Measurements from ENCODE around the gene SPSB3. TPM values are rescaled to one million over a fixed set of nuclear protein-coding genes. Genes with fewer than 3 reads are reported as not detected.

The SPSB3 gene
- total and polyA plus RNA-seq, 2 experiments from 2014 or later = 96.4 to 101 TPM

GRCh38 chr16:1731073-1731472 is 51.3 kb downstream of the SPSB3 start:
- no peak for DNase-seq (ENCODE audit: low read depth in 1 of 2, low spot score in 1 of 2)
- H3K4me3 ChIP-seq = no peak overlapping the region
- H3K9me3 ChIP-seq (ENCODE audit: low read depth) = no peaks in the 10 kb centered on the region
- no peak overlapping the region for H3K27ac ChIP-seq
- no peaks in the 10 kb centered on the region for H3K27me3 ChIP-seq
- H3K4me1 ChIP-seq (ENCODE audit: low read depth) = no peaks in the 10 kb centered on the region
- TF ChIP-seq CTCF (IDR thresholded peaks at IDR 0.05; ENCODE audit: low read depth, low read length) = no peak
- peaks cover 17% of the 10 kb centered on the region for H3K36me3 ChIP-seq

GRCh38 chr16:1729445-1729844 is 52.9 kb downstream of the SPSB3 start:
- no peak for DNase-seq (ENCODE audit: low read depth in 1 of 2, low spot score in 1 of 2)
- Histone ChIP-seq H3K4me1 (ENCODE audit: low read depth) (no peaks in the 10 kb centered on the region), H3K27me3 (no peaks in the 10 kb centered on the region), H3K4me3 (no peak overlapping the region), H3K36me3 (peaks cover 15% of the 10 kb centered on the region), H3K9me3 (ENCODE audit: low read depth) (no peaks in the 10 kb centered on the region), H3K27ac (no peak overlapping the region)
- TF ChIP-seq CTCF (IDR thresholded peaks at IDR 0.05; ENCODE audit: low read depth, low read length) = no peak

GRCh38 chr16:1729026-1729425 is 53.3 kb downstream of the SPSB3 start:
- TF ChIP-seq CTCF (IDR thresholded peaks at IDR 0.05; ENCODE audit: low read depth, low read length) = no peak
- H3K4me3 ChIP-seq = no peak overlapping the region
- H3K27ac ChIP-seq = no peak overlapping the region
- no peaks in the 10 kb centered on the region for H3K9me3 ChIP-seq (ENCODE audit: low read depth)
- H3K27me3 ChIP-seq = no peaks in the 10 kb centered on the region
- peaks cover 13% of the 10 kb centered on the region for H3K36me3 ChIP-seq
- no peak for DNase-seq (ENCODE audit: low read depth in 1 of 2, low spot score in 1 of 2)
- H3K4me1 ChIP-seq (ENCODE audit: low read depth) = no peaks in the 10 kb centered on the region

GRCh38 chr16:1727651-1728624 is 54.4 kb downstream of the SPSB3 start:
- Histone ChIP-seq H3K9me3 (ENCODE audit: low read depth) (no peaks in the 10 kb centered on the region), H3K36me3 (peaks cover 10% of the 10 kb centered on the region), H3K4me3 (no peak overlapping the region), H3K27me3 (no peaks in the 10 kb centered on the region), H3K27ac (no peak overlapping the region), H3K4me1 (ENCODE audit: low read depth) (no peaks in the 10 kb centered on the region)
- DNase-seq (ENCODE audit: low read depth in 1 of 2, low spot score in 1 of 2) = no peak
- TF ChIP-seq CTCF (IDR thresholded peaks at IDR 0.05; ENCODE audit: low read depth, low read length) = no peak

Other genes starting within 250 kb of the SPSB3 start
- 0.39 and 0.83 TPM in 2 replicates for gene TMEM204, start 248.9 kb downstream of the SPSB3 start, total RNA-seq
- gene TMEM204, start 248.9 kb downstream of the SPSB3 start, polyA plus RNA-seq = 0.44 and 1.6 TPM in 2 replicates
- 40.4 and 48.9 TPM in 2 replicates for gene IFT140, start 170.5 kb downstream of the SPSB3 start, total RNA-seq
- 23.8 and 31.9 TPM in 2 replicates for gene IFT140, start 170.5 kb downstream of the SPSB3 start, polyA plus RNA-seq
- 13.1 and 15.3 TPM in 2 replicates for gene CRAMP1, start 170.2 kb downstream of the SPSB3 start, total RNA-seq
- 7.7 and 10.3 TPM in 2 replicates for gene CRAMP1, start 170.2 kb downstream of the SPSB3 start, polyA plus RNA-seq
- gene JPT2, start 104.3 kb downstream of the SPSB3 start, total RNA-seq = 34.5 and 45.1 TPM in 2 replicates
- 10.0 and 10.6 TPM in 2 replicates for gene JPT2, start 104.3 kb downstream of the SPSB3 start, polyA plus RNA-seq
- 109 and 127 TPM in 2 replicates for gene MAPK8IP3, start 76.4 kb downstream of the SPSB3 start, total RNA-seq
- 57.1 and 75.2 TPM in 2 replicates for gene MAPK8IP3, start 76.4 kb downstream of the SPSB3 start, polyA plus RNA-seq
- 72.2 and 106 TPM in 2 replicates for gene NME3, start 11.0 kb downstream of the SPSB3 start, total RNA-seq
- 76.9 and 112 TPM in 2 replicates for gene NME3, start 11.0 kb downstream of the SPSB3 start, polyA plus RNA-seq
- gene EME2, start 9.8 kb downstream of the SPSB3 start, total RNA-seq = 19.3 and 42.7 TPM in 2 replicates
- gene EME2, start 9.8 kb downstream of the SPSB3 start, polyA plus RNA-seq = 13.2 and 18.7 TPM in 2 replicates
- 188 and 195 TPM in 2 replicates for gene MRPS34, start 9.4 kb downstream of the SPSB3 start, total RNA-seq
- gene MRPS34, start 9.4 kb downstream of the SPSB3 start, polyA plus RNA-seq = 164 and 172 TPM in 2 replicates
- 151 and 166 TPM in 2 replicates for gene NUBP2, start 389 bp upstream of the SPSB3 start, total RNA-seq
- 121 and 138 TPM in 2 replicates for gene NUBP2, start 389 bp upstream of the SPSB3 start, polyA plus RNA-seq
- gene IGFALS, start 11.1 kb upstream of the SPSB3 start, total RNA-seq = 1.2 and 2.1 TPM in 2 replicates
- 1.3 TPM in 1 of 2 replicates, not detected in the other for gene IGFALS, start 11.1 kb upstream of the SPSB3 start, polyA plus RNA-seq
- gene HAGH, start 44.3 kb upstream of the SPSB3 start, total RNA-seq = 219 and 341 TPM in 2 replicates
- gene HAGH, start 44.3 kb upstream of the SPSB3 start, polyA plus RNA-seq = 163 and 169 TPM in 2 replicates
- gene FAHD1, start 44.6 kb upstream of the SPSB3 start, total RNA-seq = 73.5 and 129 TPM in 2 replicates
- gene FAHD1, start 44.6 kb upstream of the SPSB3 start, polyA plus RNA-seq = 48.0 and 55.3 TPM in 2 replicates
- 2.0 TPM in 1 of 2 replicates, not detected in the other for gene MEIOB, start 89.6 kb upstream of the SPSB3 start, total RNA-seq
- gene MEIOB, start 89.6 kb upstream of the SPSB3 start, polyA plus RNA-seq = 1.3 TPM in 1 of 2 replicates, not detected in the other
- not detected in 2 replicates for gene HS3ST6, start 135.8 kb upstream of the SPSB3 start, total RNA-seq
- not detected in 2 replicates for gene HS3ST6, start 135.8 kb upstream of the SPSB3 start, polyA plus RNA-seq
- 13.6 and 22.4 TPM in 2 replicates for gene MSRB1, start 160.6 kb upstream of the SPSB3 start, total RNA-seq
- gene MSRB1, start 160.6 kb upstream of the SPSB3 start, polyA plus RNA-seq = 27.8 and 35.1 TPM in 2 replicates
- not detected in 2 replicates for gene RPL3L, start 172.1 kb upstream of the SPSB3 start, total RNA-seq
- gene RPL3L, start 172.1 kb upstream of the SPSB3 start, polyA plus RNA-seq = 0.07 and 0.28 TPM in 2 replicates
- gene NDUFB10, start 177.0 kb upstream of the SPSB3 start, total RNA-seq = 291 and 575 TPM in 2 replicates
- gene NDUFB10, start 177.0 kb upstream of the SPSB3 start, polyA plus RNA-seq = 485 and 518 TPM in 2 replicates
- 2,958 and 3,550 TPM in 2 replicates for gene RPS2, start 182.3 kb upstream of the SPSB3 start, total RNA-seq
- gene RPS2, start 182.3 kb upstream of the SPSB3 start, polyA plus RNA-seq = 2,155 and 2,484 TPM in 2 replicates
- gene RNF151, start 184.3 kb upstream of the SPSB3 start, total RNA-seq = 0.21 TPM in 1 of 2 replicates, not detected in the other
- 0.38 and 0.54 TPM in 2 replicates for gene RNF151, start 184.3 kb upstream of the SPSB3 start, polyA plus RNA-seq
- 72.4 and 94.7 TPM in 2 replicates for gene TBL3, start 189.5 kb upstream of the SPSB3 start, total RNA-seq
- 67.3 and 82.9 TPM in 2 replicates for gene TBL3, start 189.5 kb upstream of the SPSB3 start, polyA plus RNA-seq
- gene NOXO1, start 198.9 kb upstream of the SPSB3 start, total RNA-seq = 0.25 and 1.3 TPM in 2 replicates
- 0.80 and 1.2 TPM in 2 replicates for gene NOXO1, start 198.9 kb upstream of the SPSB3 start, polyA plus RNA-seq
- gene GFER, start 201.6 kb upstream of the SPSB3 start, total RNA-seq = 52.8 and 53.5 TPM in 2 replicates
- gene GFER, start 201.6 kb upstream of the SPSB3 start, polyA plus RNA-seq = 43.8 and 46.9 TPM in 2 replicates
- gene SYNGR3, start 207.4 kb upstream of the SPSB3 start, total RNA-seq = 27.2 and 28.5 TPM in 2 replicates
- 21.8 and 27.1 TPM in 2 replicates for gene SYNGR3, start 207.4 kb upstream of the SPSB3 start, polyA plus RNA-seq
- 35.6 and 50.4 TPM in 2 replicates for gene ZNF598, start 227.2 kb upstream of the SPSB3 start, total RNA-seq
- 28.8 and 34.5 TPM in 2 replicates for gene ZNF598, start 227.2 kb upstream of the SPSB3 start, polyA plus RNA-seq
- 3.3 and 16.2 TPM in 2 replicates for gene NPW, start 237.2 kb upstream of the SPSB3 start, total RNA-seq
- gene NPW, start 237.2 kb upstream of the SPSB3 start, polyA plus RNA-seq = 13.4 and 38.6 TPM in 2 replicates
- 33.0 and 34.7 TPM in 2 replicates for gene NHERF2, start 244.3 kb upstream of the SPSB3 start, total RNA-seq
- 37.4 and 50.7 TPM in 2 replicates for gene NHERF2, start 244.3 kb upstream of the SPSB3 start, polyA plus RNA-seq